HG03558 (cell line): ENCODE results near the gene THAP5.

Experiments
- ATAC-seq: cut with Tn5 transposase; IDR thresholded peaks from one replicate; pipeline ENCODE4 v1.9.1; 2021; ENCODE audit warnings: moderate number of reproducible peaks; ENCODE audit not compliant: unreplicated experiment; ENCODE audit errors: extremely low read depth

THAP5 gene

GRCh38 chr7:108569381-108570145, at the start of gene THAP5, which contains the start of gene DNAJB9:
Gene THAP5, minus strand, starts transcription at chr7:108569706. Its CDS starts 137 bp downstream, at chr7:108569569.
Gene DNAJB9, plus strand, starts transcription at chr7:108569874. Its CDS starts 1,853 bp downstream, at chr7:108571727.
- peak; percentile 93 for ATAC-seq

GRCh38 chr7:108618056-108618455, 48.5 kb upstream of the THAP5 start:
- no peak for ATAC-seq

GRCh38 chr7:108614896-108615295, 45.4 kb upstream of the THAP5 start:
- no peak for ATAC-seq

- ATAC-seq: no peak
Observed at GRCh38 chr7:108613949-108614381, 44.5 kb upstream of the THAP5 start.

GRCh38 chr7:108613147-108613948, 43.8 kb upstream of the THAP5 start:
- no peak for ATAC-seq

GRCh38 chr7:108611268-108611667, 41.8 kb upstream of the THAP5 start:
- ATAC-seq: no peak

- ATAC-seq: no peak
Observed at GRCh38 chr7:108609643-108610042, 40.1 kb upstream of the THAP5 start.

- ATAC-seq: peak; percentile 47
Observed at GRCh38 chr7:108605559-108606201, 36.2 kb upstream of the THAP5 start.

GRCh38 chr7:108604307-108605077, 35.0 kb upstream of the THAP5 start:
- no peak for ATAC-seq

- ATAC-seq: no peak
Observed at GRCh38 chr7:108603656-108604306, 34.3 kb upstream of the THAP5 start.

- no peak for ATAC-seq
Observed at GRCh38 chr7:108600399-108600798, 30.9 kb upstream of the THAP5 start.

- no peak for ATAC-seq
Observed at GRCh38 chr7:108598914-108599580, 29.5 kb upstream of the THAP5 start.

GRCh38 chr7:108598153-108598552, 28.6 kb upstream of the THAP5 start:
- ATAC-seq: no peak

- ATAC-seq: no peak
Observed at GRCh38 chr7:108596560-108596959, 27.1 kb upstream of the THAP5 start.

- ATAC-seq: no peak
Observed at GRCh38 chr7:108592646-108593201, 23.2 kb upstream of the THAP5 start.

GRCh38 chr7:108590606-108591005, 21.1 kb upstream of the THAP5 start:
- no peak for ATAC-seq

- no peak for ATAC-seq
Observed at GRCh38 chr7:108589874-108590273, 20.4 kb upstream of the THAP5 start.

- no peak for ATAC-seq
Observed at GRCh38 chr7:108589199-108589598, 19.7 kb upstream of the THAP5 start.

- no peak for ATAC-seq
Observed at GRCh38 chr7:108586274-108586710, 16.8 kb upstream of the THAP5 start.
